SK-N-SH (cell line): ENCODE data around the gene ZNF280A. TPM values are rescaled to one million over a fixed set of nuclear protein-coding genes. Genes with fewer than 3 reads are reported as not detected.

ENCODE experiments used
- CTCF ChIA-PET: fragments of 300-600, 350-600 bp; formaldehyde crosslinking; extraction: SDS; loops from one replicate; lab custom pipeline; 2021; lab: Yijun Ruan, JAX
- POLR2A ChIA-PET: fragments of 350-600 bp; sonication (Branson Sonifier 250); formaldehyde crosslinking; extraction: SDS; loops from one replicate; lab custom pipeline; 2020; ENCODE audit warnings: antibody characterized with exemption, inconsistent platforms; lab: Yijun Ruan, JAX
- DNase-seq: peaks from one replicate; pipeline ENCODE4 v3.0.0; 2012
- H2AFZ ChIP-seq: fragments of 200-600 bp; sonication (generic); 2 replicates; pipeline ENCODE4 v1.8.1; 2016; ENCODE audit warnings: antibody characterized with exemption, mild to moderate bottlenecking, low read depth
- H3F3A ChIP-seq: fragments of 200-600 bp; sonication (generic); replicated peaks from 2 replicates; pipeline ENCODE3; 2016; ENCODE audit warnings: antibody characterized with exemption, mild to moderate bottlenecking; ENCODE audit not compliant: insufficient read depth
- H3K27ac ChIP-seq, 2 experiments: fragments of 200-500 bp in 1 of 2; fragments of 200-600 bp in 1 of 2; sonication (Bioruptor generic) in 1 of 2; sonication (generic), shearing (Covaris generic) in 1 of 2; 2 replicates each; pipeline versions ENCODE4 v1.5.1 to v1.6.1; 2014 to 2016; ENCODE audit warnings: low read depth in 2 of 2, inconsistent platforms in 1 of 2, low read length in 1 of 2, mild to moderate bottlenecking in 1 of 2, mixed read lengths in 1 of 2
- H3K27me3 ChIP-seq: fragments of 200-600 bp; sonication (generic), shearing (Covaris generic); 2 replicates; pipeline ENCODE4 v1.6.1; 2016; ENCODE audit warnings: mixed run types; ENCODE audit not compliant: insufficient read depth
- H3K36me3 ChIP-seq, 2 experiments: fragments of 200-500 bp in 1 of 2; fragments of 200-600 bp in 1 of 2; sonication (Bioruptor generic) in 1 of 2; sonication (generic) in 1 of 2; replicated peaks in 1 of 2; 2 replicates each; pipeline versions ENCODE3 to v1.5.1; 2014 to 2016; ENCODE audit warnings: low read length in 1 of 2, mild to moderate bottlenecking in 1 of 2; ENCODE audit not compliant: insufficient read depth in 2 of 2, control insufficient read depth in 1 of 2
- H3K4me1 ChIP-seq, 2 experiments: fragments of 200-500 bp in 1 of 2; fragments of 200-600 bp in 1 of 2; sonication (Bioruptor generic) in 1 of 2; sonication (generic), shearing (Covaris generic) in 1 of 2; 2 replicates each; pipeline versions ENCODE4 v1.5.1 to v1.6.1; 2014 to 2016; ENCODE audit warnings: low read depth in 1 of 2, low read length in 1 of 2, mixed run types in 1 of 2; ENCODE audit not compliant: insufficient read depth in 2 of 2, control insufficient read depth in 1 of 2
- H3K4me2 ChIP-seq: fragments of 200-600 bp; sonication (generic), shearing (Covaris generic); 2 replicates; pipeline ENCODE4 v1.6.1; 2017; ENCODE audit warnings: mixed run types
- H3K4me3 ChIP-seq, 2 experiments: fragments of 200-500 bp in 1 of 2; fragments of 200-600 bp in 1 of 2; sonication (Bioruptor generic) in 1 of 2; sonication (generic), shearing (Covaris generic) in 1 of 2; 2 replicates each; pipeline versions ENCODE4 v1.5.1 to v1.8.1; 2014 to 2016; ENCODE audit warnings: low read depth in 2 of 2, inconsistent platforms in 1 of 2, low read length in 1 of 2, mild to moderate bottlenecking in 1 of 2, mixed read lengths in 1 of 2, moderate library complexity in 1 of 2
- H3K79me2 ChIP-seq: fragments of 200-600 bp; sonication (generic); 2 replicates; pipeline ENCODE4 v1.8.1; 2017; ENCODE audit warnings: mild to moderate bottlenecking; ENCODE audit not compliant: insufficient read depth
- H3K9ac ChIP-seq: fragments of 200-600 bp; sonication (generic); 2 replicates; pipeline ENCODE4 v1.6.1; 2017; ENCODE audit warnings: mixed run types
- H3K9me2 ChIP-seq: fragments of 200-600 bp; sonication (generic); 2 replicates; pipeline ENCODE4 v1.6.1; 2017; ENCODE audit warnings: mixed run types
- H3K9me3 ChIP-seq: fragments of 200-600 bp; sonication (generic); 2 replicates; pipeline ENCODE4 v1.6.1; 2017; ENCODE audit warnings: mixed run types, mild to moderate bottlenecking, moderate library complexity
- H4K20me1 ChIP-seq: fragments of 200-600 bp; sonication (generic); 2 replicates; pipeline ENCODE4 v1.6.1; 2017; ENCODE audit warnings: mild to moderate bottlenecking, mixed run types; ENCODE audit not compliant: insufficient read depth
- GABPA ChIP-seq: IDR thresholded peaks from 2 replicates; pipeline ENCODE4 v1.4.0; 2012; ENCODE audit warnings: low read depth, mild to moderate bottlenecking
- IRF3 ChIP-seq: fragments of 150-350 bp; IDR thresholded peaks from 2 replicates; pipeline ENCODE4 v1.6.1; 2016; ENCODE audit warnings: mild to moderate bottlenecking, low read depth, low read length
- MXI1 ChIP-seq: IDR thresholded peaks from 2 replicates; pipeline ENCODE4 v1.6.1; 2012; ENCODE audit warnings: mild to moderate bottlenecking, low read depth, low read length, improper control_type of control experiment
- NRF1 ChIP-seq: IDR thresholded peaks from 2 replicates; pipeline ENCODE4 v1.6.1; 2012; ENCODE audit warnings: low read depth, mild to moderate bottlenecking, low read length
- RCOR1 ChIP-seq: fragments of 150-350 bp; IDR thresholded peaks from 2 replicates; pipeline ENCODE4 v1.6.1; 2017; ENCODE audit warnings: antibody characterized with exemption, low read length
- RXRA ChIP-seq: IDR thresholded peaks from 2 replicates; pipeline ENCODE4 v1.4.0; 2012; ENCODE audit warnings: low read depth, mild to moderate bottlenecking, borderline replicate concordance
- SIN3A ChIP-seq: IDR thresholded peaks from 2 replicates; pipeline ENCODE4 v1.6.1; 2012; ENCODE audit warnings: low read depth, mild to moderate bottlenecking, low read length, moderate library complexity, borderline replicate concordance
- TAF1 ChIP-seq: IDR thresholded peaks from 2 replicates; pipeline ENCODE4 v1.6.1; 2012; ENCODE audit warnings: low read depth, mild to moderate bottlenecking, low read length, moderate library complexity, borderline replicate concordance
- TEAD4 ChIP-seq: IDR thresholded peaks from 2 replicates; pipeline ENCODE4 v1.4.0; 2012; ENCODE audit warnings: mild to moderate bottlenecking, borderline replicate concordance; ENCODE audit not compliant: insufficient read depth
- YY1 ChIP-seq: IDR thresholded peaks from 2 replicates; pipeline ENCODE4 v1.4.0; 2012; ENCODE audit warnings: low read depth, mild to moderate bottlenecking
- WGBS: methylation state at CpG from one replicate; pipeline ENCODE4 v1.1.6; 2017; ENCODE audit warnings: low lambda C conversion rate; 5-methylcytosine and 5-hydroxymethylcytosine counted together
- polyA plus RNA-seq, 3 experiments: library from polyadenylated mRNA; depleted of rRNA; stranded (reverse); fragments of >200 nt; gene quantifications; 2 replicates each; pipeline ENCODE4 v1.2.3, GENCODE V29; 2012
- TF ChIP-seq, protein P1 (sequence below): IDR thresholded peaks from 2 replicates; pipeline ENCODE4 v1.4.0; 2012; ENCODE audit warnings: low read depth

ZNF280A gene
- polyA plus RNA-seq, 1 of the 3 experiments (the other 2 are of a cell fraction): not detected

- TF ChIP-seq MXI1 (peak; percentile 68), NRF1 (peak; percentile 82), IRF3 (no peak), TAF1 (peak; percentile 24; the same call in 1 of the 2 replicates)
- TF ChIP-seq, protein P1, sequence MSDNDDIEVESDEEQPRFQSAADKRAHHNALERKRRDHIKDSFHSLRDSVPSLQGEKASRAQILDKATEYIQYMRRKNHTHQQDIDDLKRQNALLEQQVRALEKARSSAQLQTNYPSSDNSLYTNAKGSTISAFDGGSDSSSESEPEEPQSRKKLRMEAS: peak; percentile 65; the same call in 1 of the 2 replicates
Observed at GRCh38 chr22:22508274-22509176, 11.5 kb downstream of the ZNF280A start, which contains the start of gene ZNF280B (continued).

- ChIA-PET CTCF (interaction anchor here (1.1 to 3.4 kb wide), 4 partner anchors 10 to 79 kb away, joined by 3 to 27 read pairs (median 7); no protein-coding TSS in a partner anchor), POLR2A (no interaction called here)
- H2AFZ ChIP-seq: peak overlapping the region; percentile 75
- no peak for TF ChIP-seq GABPA
- no peak for TF ChIP-seq SIN3A
- TF ChIP-seq, protein P1: no peak
- no peak for TF ChIP-seq RCOR1
- TF ChIP-seq RXRA: no peak
- TF ChIP-seq TEAD4: no peak
- no peak for TF ChIP-seq YY1
- TF ChIP-seq IRF3: no peak
- TF ChIP-seq, all 33 proteins: peak for 0
- Histone ChIP-seq H3K4me2 (peak overlapping the region; percentile 92), H3K9me3 (no peaks in the 10 kb centered on the region), H3K9ac (peak overlapping the region; percentile 79), H3K79me2 (no peaks in the 10 kb centered on the region), H3K27me3 (no peaks in the 10 kb centered on the region), H3F3A (peaks cover 4% of the 10 kb centered on the region), H3K4me1 (peaks cover 0 to 2% of the 10 kb centered on the region in 2 experiments; a peak in 1 of 4 replicates), H3K36me3 (peaks cover 10 to 29% of the 10 kb centered on the region in 2 experiments), H3K9me2 (no peaks in the 10 kb centered on the region), H3K27ac (peak overlapping the region in 1 of 2 experiments; percentile 64; a peak in 1 of 4 replicates), H3K4me3 (peak overlapping the region; percentile 76 to 82), H4K20me1 (no peaks in the 10 kb centered on the region)
- no peak for DNase-seq
- 34% methylated on average over 13 of the region's 13 CpGs for WGBS
Observed at GRCh38 chr22:22507743-22508273, 12.3 kb downstream of the ZNF280A start.
